Dendritic cell treated with granulocyte-macrophage colony-stimulating factor and Interleukin-4, amounts not matched to agents 40 ng/mL and 50 ng/mL, for 4 days (primary cell): ENCODE measurements around the gene CACTIN.
"Not testable (repeated sequence)": the region's sequence is repeated elsewhere in the genome, so short reads cannot be mapped to it uniquely, and the experiment has no call there.

Source experiments
- H3K27ac Mint-ChIP-seq: one replicate; pipeline ENCODE4 v1.8.0; 2022; ENCODE audit warnings: mild to moderate bottlenecking, mixed read lengths
- H3K27me3 Mint-ChIP-seq: one replicate; pipeline ENCODE4 v1.8.0; 2022; ENCODE audit warnings: mild to moderate bottlenecking, mixed read lengths
- H3K36me3 Mint-ChIP-seq: one replicate; pipeline ENCODE4 v1.8.0; 2022; ENCODE audit warnings: low read depth, mixed read lengths
- H3K4me1 Mint-ChIP-seq: one replicate; pipeline ENCODE4 v1.8.0; 2022; ENCODE audit warnings: low read depth, mixed read lengths
- H3K4me3 Mint-ChIP-seq: one replicate; pipeline ENCODE4 v1.8.0; 2022; ENCODE audit warnings: mild to moderate bottlenecking, moderate library complexity, mixed read lengths
- H3K9me3 Mint-ChIP-seq: one replicate; pipeline ENCODE4 v1.8.0; 2022; ENCODE audit warnings: mixed read lengths
- intact Hi-C: fragments of 100-400 bp; cut with micrococcal nuclease; formaldehyde crosslinking; loops from one replicate; pipeline ENCODE4 v1.15.0; 2022

Gene CACTIN

DNA sequence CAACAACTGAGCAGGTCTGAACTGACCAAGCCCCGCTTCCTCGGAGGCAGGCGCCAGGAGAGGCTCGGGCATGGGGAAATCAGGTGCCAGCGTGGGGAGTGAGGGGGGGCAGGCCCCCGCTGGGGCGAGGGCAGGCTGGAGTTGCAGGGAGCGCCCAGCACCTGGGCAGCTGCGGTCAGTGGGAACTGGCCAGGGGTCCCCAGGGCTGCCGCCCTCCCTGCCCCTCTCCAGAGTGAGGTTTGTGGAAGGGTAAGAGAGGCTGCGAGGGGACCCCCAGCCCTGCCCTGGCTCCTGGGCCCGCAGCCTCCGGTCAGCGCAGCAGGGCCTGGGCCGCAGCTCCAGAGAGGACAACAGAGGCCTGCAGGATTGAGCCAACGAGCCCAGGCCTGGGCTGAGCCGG lies 41.2 kb upstream of the CACTIN start:
- no peaks in the 10 kb centered on the region for H3K9me3 Mint-ChIP-seq
- H3K4me3 Mint-ChIP-seq: no peak overlapping the region
- intact Hi-C loops: loop anchor here (5.0 kb wide), 1 partner anchor 40 kb away; the partner anchor contains the start of gene TJP3
- no peaks in the 10 kb centered on the region for H3K27me3 Mint-ChIP-seq
- peak overlapping the region; percentile 26 for H3K27ac Mint-ChIP-seq
- H3K36me3 Mint-ChIP-seq: peaks cover 72% of the 10 kb centered on the region
- H3K4me1 Mint-ChIP-seq: peaks cover 66% of the 10 kb centered on the region

DNA sequence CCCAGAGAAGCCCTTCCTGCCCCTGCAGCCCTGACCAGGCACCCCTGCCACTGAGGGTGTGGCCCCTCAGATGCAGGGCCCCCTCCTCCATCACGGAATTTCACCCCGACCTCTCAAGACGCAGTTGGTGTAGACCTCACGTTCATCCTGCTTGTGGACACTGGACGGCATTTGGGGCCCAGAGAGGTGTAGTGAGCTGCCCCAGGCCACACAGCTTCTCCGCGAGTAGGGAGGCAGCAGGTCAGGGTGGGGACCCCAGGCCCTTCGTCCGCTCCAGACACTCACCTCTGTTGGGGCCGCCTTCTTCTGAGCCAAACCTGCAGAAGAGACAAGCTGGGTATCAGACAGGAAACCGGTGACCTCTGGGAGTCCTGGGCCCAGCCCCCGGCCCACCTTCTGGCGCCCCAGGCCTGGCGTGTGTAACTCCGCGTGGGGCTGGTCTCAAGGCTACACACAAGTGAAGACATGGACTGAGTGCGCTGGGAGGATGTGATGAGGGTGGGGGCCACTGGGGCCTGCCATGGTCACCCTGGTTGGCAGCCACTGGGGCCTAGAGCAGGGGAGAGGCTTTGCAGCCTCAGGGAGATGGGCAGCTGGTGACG lies 40.5 kb upstream of the CACTIN start:
- intact Hi-C loops: loop anchor here (5.0 kb wide), 1 partner anchor 40 kb away; the partner anchor contains the start of gene TJP3

DNA sequence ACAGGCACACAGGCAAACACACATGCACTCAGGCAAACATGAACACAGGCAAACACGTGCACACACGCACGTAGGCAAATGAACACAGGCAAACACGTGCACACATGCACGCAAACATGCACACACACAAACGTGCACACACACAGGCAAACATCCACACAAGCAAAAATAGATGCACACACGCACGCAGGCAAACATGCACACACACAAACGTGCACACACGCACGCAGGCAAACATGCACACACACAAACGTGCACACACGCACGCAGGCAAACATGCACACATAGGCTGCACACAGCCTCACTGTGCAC lies 39.9 kb upstream of the CACTIN start:
- peaks cover 84% of the 10 kb centered on the region for H3K36me3 Mint-ChIP-seq
- not testable (repeated sequence) for H3K4me3 Mint-ChIP-seq, H3K27ac Mint-ChIP-seq, H3K27me3 Mint-ChIP-seq, H3K9me3 Mint-ChIP-seq
- peaks cover 53% of the 10 kb centered on the region for H3K4me1 Mint-ChIP-seq
- intact Hi-C loops: loop anchor here (5.0 kb wide), 1 partner anchor 41 kb away; the partner anchor contains the start of gene TJP3

More for the DNA sequence above, 40.5 kb upstream of the CACTIN start:
- Mint-ChIP-seq H3K27ac (peak overlapping the region; percentile 26), H3K9me3 (no peaks in the 10 kb centered on the region), H3K27me3 (no peaks in the 10 kb centered on the region), H3K36me3 (peaks cover 78% of the 10 kb centered on the region), H3K4me1 (peaks cover 60% of the 10 kb centered on the region), H3K4me3 (no peak overlapping the region)

DNA sequence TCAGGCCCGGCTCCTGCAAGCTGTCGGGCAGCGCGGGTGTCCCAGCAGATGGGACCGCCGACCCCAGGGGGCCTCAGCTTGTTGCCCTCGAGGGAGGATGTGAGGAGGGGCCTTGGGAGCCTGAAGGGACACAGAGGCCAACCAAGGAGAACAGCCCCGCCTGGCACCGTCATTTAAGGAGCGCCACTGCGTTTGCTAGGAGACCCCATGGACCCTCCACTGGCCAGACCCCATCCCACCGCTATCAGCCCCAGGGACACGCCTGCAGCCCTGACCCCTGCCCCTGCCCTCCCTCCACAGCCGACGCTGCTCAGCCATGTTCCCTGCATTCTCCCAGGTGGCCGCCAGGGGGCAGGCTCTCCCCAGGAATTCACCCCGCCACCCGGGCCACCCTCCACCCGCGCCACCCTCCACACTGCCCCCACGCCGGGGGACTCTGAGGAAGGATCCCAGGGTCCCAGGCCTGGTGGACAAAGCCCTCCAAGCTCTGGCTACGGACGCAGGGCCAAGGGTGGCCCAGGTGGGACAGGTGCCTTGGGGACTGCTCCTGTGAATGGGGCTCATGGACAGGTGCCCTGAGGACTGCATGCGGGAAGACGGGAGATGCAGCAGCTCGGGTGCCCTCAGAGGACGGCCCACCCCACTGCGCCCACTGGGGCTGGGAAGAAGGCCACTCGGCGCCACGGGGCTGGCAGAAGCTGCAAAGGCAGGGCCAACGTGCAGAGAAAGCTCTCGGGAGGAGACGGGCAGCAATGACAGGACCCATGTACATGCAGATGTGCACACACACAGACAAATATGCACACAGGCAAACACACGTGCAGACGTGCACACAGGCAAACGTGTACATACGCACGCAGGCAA lies 39.3 kb upstream of the CACTIN start:
- intact Hi-C loops: loop anchor here (5.0 kb wide), 1 partner anchor 41 kb away; the partner anchor contains the start of gene TJP3
- Mint-ChIP-seq H3K9me3 (no peaks in the 10 kb centered on the region), H3K27ac (no peak overlapping the region), H3K27me3 (no peaks in the 10 kb centered on the region), H3K36me3 (peaks cover 90% of the 10 kb centered on the region), H3K4me1 (peaks cover 47% of the 10 kb centered on the region), H3K4me3 (no peak overlapping the region)

DNA sequence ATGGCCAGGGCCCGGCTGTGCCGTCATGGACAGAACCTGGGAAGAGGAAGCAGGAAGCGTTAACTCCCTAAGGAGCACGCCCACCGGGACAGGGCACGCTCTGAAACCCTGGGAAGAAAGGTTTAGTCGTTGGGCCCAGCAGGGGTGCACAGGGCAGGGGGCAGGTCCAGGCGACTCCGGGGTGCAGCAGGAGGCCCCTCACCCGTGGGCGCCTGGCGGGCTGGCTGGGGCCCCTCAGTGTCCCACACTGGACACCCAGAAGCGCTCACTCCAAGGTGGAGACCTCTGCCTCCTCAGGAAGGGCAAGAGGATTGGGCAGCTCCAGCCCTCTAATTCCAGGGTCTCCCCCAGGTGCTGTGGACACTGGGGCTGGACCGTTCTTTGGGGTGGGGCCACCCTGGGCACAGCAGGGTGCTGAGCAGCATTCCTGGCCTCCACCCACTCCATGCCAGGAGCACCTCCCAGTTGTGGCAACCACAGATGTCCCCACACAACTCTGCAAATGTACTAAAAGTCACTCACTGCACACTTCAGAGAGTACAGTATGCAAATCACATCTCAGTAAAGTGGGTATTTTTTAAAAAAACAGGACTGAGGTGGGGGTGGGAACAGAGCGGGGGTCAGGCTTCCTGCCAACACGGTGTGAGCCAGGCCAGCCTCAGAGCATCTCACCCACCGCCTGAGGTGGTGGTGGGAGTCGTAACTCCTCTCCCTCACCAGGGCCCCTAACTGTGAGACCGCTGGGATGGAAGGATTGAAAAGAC lies 38.5 kb upstream of the CACTIN start:
- no peak overlapping the region for H3K27ac Mint-ChIP-seq
- no peaks in the 10 kb centered on the region for H3K9me3 Mint-ChIP-seq
- intact Hi-C loops: loop anchor here (5.0 kb wide), 1 partner anchor 42 kb away; the partner anchor contains the start of gene TJP3
- peaks cover 96% of the 10 kb centered on the region for H3K36me3 Mint-ChIP-seq
- H3K4me1 Mint-ChIP-seq: peaks cover 39% of the 10 kb centered on the region
- no peaks in the 10 kb centered on the region for H3K27me3 Mint-ChIP-seq
- H3K4me3 Mint-ChIP-seq: no peak overlapping the region

DNA sequence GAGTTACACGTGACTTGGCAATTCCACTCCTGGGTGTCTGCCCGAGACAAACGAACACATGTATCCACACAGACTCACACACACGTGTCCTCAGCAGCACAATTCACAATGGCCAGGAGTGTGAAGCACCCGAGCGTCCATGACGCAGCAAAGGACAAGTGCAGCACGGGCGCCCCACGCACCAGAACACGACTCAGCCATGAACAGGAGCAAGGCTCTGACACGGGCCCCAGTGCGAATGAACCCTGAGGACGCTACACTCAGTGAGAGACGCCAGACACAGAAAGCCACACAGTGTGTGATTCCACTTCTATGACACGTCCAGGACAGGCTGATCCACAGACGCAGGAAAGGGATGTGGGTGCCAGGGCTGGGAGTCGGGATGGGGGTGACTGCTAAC lies 37.2 kb upstream of the CACTIN start:
- peaks cover 27% of the 10 kb centered on the region for H3K4me1 Mint-ChIP-seq
- no peak overlapping the region for H3K27ac Mint-ChIP-seq
- H3K9me3 Mint-ChIP-seq: no peaks in the 10 kb centered on the region
- H3K36me3 Mint-ChIP-seq: peaks cover 96% of the 10 kb centered on the region
- H3K27me3 Mint-ChIP-seq: no peaks in the 10 kb centered on the region
- no peak overlapping the region for H3K4me3 Mint-ChIP-seq
- intact Hi-C loops: no loop called here

DNA sequence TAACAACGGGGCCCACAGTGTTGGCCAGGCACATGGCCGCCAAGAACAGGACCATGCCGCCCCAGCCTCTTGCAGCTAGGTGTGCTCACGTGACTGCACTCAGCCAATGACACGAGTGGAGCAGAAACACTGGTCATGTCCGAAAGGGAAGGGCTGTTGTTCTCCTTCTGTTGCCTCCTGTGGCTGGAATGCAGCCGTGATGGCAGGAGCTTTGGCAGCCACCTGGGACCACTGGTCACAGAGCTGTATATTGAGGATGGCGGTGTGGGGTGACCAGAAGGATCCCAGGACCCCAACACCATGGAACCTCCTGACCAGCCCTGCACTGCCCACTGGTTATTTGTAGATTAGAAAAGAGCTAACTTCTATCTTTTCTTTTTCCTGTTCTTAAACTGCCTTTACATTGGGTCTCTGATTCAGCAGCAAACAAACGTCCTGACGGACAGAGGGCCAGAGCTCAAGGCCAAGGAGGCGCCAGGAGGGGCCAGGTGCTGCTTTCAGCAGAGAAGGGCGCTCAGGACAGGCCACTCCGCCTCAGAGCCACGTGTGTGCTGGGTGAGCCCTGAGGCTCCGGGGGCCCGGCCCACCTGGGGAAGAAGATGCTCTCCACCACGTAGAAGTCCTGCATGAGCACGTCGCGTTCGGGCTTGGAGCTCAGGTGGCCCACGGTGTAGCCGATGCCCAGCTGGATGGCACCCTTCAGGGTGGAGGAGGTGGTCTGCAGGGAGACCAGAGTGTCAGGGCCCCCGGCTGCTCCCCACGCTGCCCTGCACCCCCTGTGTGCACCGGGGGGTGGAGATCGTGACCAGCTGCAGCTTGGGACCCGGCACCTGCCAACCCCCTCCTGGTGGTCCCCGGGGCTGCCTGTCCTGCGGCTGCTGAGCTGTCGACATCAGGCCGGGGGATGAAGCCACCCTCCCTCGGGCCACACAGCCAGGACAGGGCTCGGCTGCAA lies 35.0 kb upstream of the CACTIN start:
- intact Hi-C loops: no loop called here
- Mint-ChIP-seq H3K9me3 (no peaks in the 10 kb centered on the region), H3K4me3 (no peak overlapping the region), H3K36me3 (peaks cover 96% of the 10 kb centered on the region), H3K27me3 (no peaks in the 10 kb centered on the region), H3K4me1 (peaks cover 8% of the 10 kb centered on the region), H3K27ac (no peak overlapping the region)

DNA sequence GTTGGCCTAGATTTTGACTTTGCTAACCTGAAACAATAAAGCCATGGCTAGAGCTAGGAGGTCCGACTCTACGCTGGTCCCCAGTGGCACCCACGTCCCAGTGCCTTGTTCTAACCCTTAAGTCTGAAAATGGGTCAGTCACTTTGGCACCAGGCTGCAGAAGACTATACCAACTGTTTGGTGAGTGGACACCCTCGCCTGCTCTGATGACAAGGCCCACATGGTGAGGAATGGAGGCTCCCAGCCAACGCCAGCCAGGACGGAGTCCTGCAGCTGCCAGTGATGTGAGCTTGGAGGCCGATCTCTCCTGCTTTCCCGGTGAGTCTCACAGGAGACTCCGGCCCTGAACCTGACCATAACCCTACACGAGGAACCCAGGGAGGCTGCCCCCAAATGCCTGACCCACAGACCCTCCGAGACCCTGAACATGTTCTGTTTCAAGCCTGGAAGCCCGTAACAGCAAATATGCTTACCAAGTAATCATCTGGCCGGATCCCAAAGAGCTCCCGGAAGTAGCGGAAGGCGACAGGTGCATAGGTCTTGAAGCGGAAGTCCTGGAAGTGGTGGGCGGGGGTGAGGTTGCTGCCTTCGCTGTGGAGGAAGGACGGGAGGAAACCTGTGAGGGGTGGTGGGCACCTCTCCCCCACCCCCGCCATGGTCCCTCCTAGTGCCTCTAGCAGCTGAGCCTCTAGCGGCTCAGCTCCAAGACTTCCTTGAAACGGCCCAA lies 34.1 kb upstream of the CACTIN start:
- Mint-ChIP-seq H3K9me3 (no peaks in the 10 kb centered on the region), H3K4me3 (no peak overlapping the region), H3K4me1 (no peaks in the 10 kb centered on the region), H3K36me3 (peaks cover 96% of the 10 kb centered on the region), H3K27ac (no peak overlapping the region), H3K27me3 (no peaks in the 10 kb centered on the region)
- intact Hi-C loops: no loop called here

DNA sequence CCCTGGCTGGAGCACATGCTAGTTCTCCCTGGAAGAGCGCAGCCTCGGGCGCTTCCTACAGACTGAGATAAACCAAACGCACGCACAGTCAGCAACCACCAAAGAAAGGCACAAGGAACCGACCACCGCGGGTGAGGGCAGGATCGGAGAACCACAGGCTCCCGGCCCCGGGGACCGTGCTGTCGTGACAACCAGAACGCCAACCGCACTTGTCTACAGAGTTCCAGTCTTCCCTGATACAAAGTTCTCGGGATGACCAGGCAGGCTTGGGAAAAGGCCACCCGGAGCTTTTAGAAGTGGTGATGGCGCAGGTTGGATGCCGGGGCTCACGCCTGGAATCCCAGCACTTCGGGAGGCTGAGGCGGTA lies 33.1 kb upstream of the CACTIN start:
- intact Hi-C loops: no loop called here
- H3K4me1 Mint-ChIP-seq: no peaks in the 10 kb centered on the region
- no peaks in the 10 kb centered on the region for H3K27me3 Mint-ChIP-seq
- H3K27ac Mint-ChIP-seq: no peak overlapping the region
- H3K9me3 Mint-ChIP-seq: no peaks in the 10 kb centered on the region
- no peak overlapping the region for H3K4me3 Mint-ChIP-seq
- peaks cover 100% of the 10 kb centered on the region for H3K36me3 Mint-ChIP-seq

DNA sequence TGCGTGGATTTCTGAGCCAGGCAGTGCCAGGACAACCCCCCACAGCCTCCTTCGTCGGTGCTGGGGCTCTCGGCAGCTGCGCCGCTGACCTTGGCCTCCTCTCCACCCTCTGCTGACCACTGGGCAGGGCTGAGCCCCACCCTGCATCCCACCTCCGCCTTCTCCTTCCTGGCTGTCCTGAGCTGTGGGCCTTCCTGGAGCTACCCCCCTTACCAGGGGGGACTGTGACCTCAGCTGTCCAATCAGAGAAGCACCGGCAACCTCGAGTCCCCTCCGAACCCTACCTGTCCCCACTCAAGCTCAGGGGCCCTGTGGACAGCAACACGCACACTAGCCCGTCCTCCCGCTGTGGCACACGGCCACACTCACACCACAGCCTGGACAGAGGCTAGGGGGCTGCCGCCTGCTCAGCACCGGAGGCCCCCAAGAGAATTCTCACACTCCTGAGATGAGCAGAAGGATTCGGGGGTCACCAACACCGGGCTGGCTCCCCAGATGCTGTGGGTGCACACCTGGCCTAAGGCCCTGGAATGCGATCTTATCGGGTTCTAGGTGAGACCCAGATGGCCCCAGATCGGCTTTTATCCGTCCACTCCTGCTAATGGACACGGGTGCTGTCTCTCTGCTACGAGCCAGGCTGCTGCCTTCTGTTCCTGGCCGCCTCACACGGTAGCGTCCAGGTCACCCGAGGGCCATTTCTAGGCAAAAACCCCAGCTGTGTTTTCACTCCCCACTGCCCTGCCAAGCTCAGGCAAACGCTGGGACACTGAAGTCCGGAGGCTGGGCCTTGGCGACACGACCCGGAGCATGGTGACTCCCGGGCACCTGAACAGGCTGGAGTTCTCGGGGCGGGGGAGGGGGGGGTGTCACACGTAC lies 32.5 kb upstream of the CACTIN start:
- Mint-ChIP-seq H3K9me3 (no peaks in the 10 kb centered on the region), H3K4me3 (no peak overlapping the region), H3K27me3 (no peaks in the 10 kb centered on the region), H3K36me3 (peaks cover 100% of the 10 kb centered on the region), H3K27ac (no peak overlapping the region), H3K4me1 (no peaks in the 10 kb centered on the region)
- intact Hi-C loops: no loop called here

DNA sequence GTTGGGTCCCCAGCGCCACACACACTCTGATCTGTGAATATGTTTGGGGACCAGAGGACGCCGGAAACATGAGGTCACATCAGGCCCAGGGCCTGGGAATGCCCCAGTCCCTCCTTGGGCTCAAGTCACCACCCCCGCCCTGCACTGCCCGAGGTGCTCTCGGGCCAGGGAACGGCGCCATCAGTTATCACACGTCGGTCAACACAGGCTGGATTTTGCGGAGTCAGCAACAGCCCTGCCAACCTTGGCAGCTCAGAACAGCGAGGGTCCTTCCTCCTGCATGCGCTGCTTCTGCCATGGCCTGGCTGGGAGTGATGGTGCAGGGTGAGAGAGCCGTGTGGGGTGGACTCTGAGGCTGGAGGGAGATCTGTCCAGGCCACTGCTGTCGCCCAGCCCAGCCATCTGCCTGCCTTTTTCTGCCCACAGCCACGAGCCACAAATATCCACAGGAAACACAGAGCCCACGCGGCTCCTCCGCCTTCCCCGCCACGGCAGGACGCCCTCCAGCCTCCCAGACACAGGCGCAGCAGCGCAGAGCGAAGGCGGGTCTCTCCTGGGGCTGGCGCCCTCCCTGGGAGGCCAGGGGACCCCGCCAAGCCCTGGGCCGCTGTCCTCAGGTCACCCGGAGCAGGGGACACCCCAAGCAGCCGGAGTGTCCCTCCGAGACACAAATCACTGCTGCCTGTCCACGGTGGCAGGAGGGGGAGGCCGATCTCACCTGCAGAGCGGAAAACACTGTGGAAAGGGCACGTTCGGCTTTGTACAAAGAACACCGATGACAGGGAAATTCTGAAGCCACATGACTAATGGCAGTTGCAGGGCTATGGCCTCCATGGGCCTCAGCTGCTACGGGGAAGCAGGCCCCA lies 31.6 kb upstream of the CACTIN start:
- no peaks in the 10 kb centered on the region for H3K27me3 Mint-ChIP-seq
- H3K4me3 Mint-ChIP-seq: no peak overlapping the region
- intact Hi-C loops: no loop called here
- peaks cover 100% of the 10 kb centered on the region for H3K36me3 Mint-ChIP-seq
- H3K4me1 Mint-ChIP-seq: no peaks in the 10 kb centered on the region
- no peaks in the 10 kb centered on the region for H3K9me3 Mint-ChIP-seq
- no peak overlapping the region for H3K27ac Mint-ChIP-seq
